ENCODE data around the gene SIRPA. TPM values are rescaled to one million over a fixed set of nuclear protein-coding genes. Genes with fewer than 3 reads are reported as not detected.

Gene SIRPA
- total RNA-seq, 1 donor from 2014 or later, result 35.5 TPM

DNA sequence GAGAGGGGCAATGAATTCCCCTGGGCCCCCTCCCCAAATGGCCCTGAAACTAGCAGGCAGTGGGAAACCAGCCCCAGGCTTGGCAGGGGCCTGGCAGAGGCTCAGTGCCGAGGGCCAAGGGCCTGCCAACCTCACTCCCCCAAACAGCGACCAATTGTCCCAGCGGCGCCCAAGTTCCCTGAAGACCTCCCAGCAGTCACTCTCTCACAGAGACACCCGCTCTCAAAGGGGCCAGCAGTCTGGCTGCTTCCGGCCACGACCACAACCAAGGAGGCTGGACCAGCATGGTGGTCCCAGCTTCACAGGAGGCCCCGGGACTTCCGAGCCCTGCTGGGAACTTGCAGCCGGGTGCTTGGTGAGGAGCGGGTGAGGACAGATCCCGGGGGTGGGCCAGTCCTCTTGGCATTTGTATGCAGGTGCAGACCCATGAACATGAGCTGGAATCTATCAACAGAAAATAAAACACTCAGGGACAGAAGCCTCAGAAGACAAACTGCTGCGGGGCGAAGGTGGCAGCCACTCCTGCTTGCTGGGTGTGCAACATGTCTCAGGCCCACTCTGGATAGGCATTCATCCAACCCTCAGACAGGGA lies 17.5 kb upstream of the SIRPA start:
- Histone ChIP-seq H3K4me2 (ENCODE audit: low read length) (no peak overlapping the region), H4K20me1 (ENCODE audit: insufficient read depth, low read length) (no peaks in the 10 kb centered on the region), H3K9me3 (ENCODE audit: insufficient read depth, low read depth, low read length) (no peaks in the 10 kb centered on the region), H3K9ac (ENCODE audit: low read length) (no peak overlapping the region), H3K4me1 (ENCODE audit: insufficient read depth, low read length) (no peaks in the 10 kb centered on the region), H3K27ac (ENCODE audit: low read depth, low read length) (no peak overlapping the region), H2AFZ (ENCODE audit: low read depth, low read length) (no peak overlapping the region), H3K36me3 (ENCODE audit: insufficient read depth, low read length) (no peaks in the 10 kb centered on the region), H3K79me2 (ENCODE audit: insufficient read depth, low read length) (no peaks in the 10 kb centered on the region), H3K27me3 (ENCODE audit: insufficient read depth, low read length) (peaks cover 5% of the 10 kb centered on the region), H3K4me3 (ENCODE audit: insufficient read depth, low read depth, low read length) (no peak overlapping the region)
- Mint-ChIP-seq H3K36me3 (ENCODE audit: low read depth, unreplicated experiment) (peaks cover 2% of the 10 kb centered on the region), H3K27me3 (ENCODE audit: low read depth, unreplicated experiment) (peaks cover 16% of the 10 kb centered on the region), H3K4me1 (ENCODE audit: low read depth, unreplicated experiment) (peaks cover 6% of the 10 kb centered on the region), H3K9me3 (ENCODE audit: unreplicated experiment) (peaks cover 3% of the 10 kb centered on the region), H3K4me3 (ENCODE audit: unreplicated experiment) (no peak overlapping the region), H3K27ac (ENCODE audit: unreplicated experiment) (no peak overlapping the region)
- DNase-seq (ENCODE audit: low read depth) (no peak), FAIRE-seq (no peak)
- TF ChIP-seq, protein P1, sequence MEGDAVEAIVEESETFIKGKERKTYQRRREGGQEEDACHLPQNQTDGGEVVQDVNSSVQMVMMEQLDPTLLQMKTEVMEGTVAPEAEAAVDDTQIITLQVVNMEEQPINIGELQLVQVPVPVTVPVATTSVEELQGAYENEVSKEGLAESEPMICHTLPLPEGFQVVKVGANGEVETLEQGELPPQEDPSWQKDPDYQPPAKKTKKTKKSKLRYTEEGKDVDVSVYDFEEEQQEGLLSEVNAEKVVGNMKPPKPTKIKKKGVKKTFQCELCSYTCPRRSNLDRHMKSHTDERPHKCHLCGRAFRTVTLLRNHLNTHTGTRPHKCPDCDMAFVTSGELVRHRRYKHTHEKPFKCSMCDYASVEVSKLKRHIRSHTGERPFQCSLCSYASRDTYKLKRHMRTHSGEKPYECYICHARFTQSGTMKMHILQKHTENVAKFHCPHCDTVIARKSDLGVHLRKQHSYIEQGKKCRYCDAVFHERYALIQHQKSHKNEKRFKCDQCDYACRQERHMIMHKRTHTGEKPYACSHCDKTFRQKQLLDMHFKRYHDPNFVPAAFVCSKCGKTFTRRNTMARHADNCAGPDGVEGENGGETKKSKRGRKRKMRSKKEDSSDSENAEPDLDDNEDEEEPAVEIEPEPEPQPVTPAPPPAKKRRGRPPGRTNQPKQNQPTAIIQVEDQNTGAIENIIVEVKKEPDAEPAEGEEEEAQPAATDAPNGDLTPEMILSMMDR (IDR thresholded peaks at IDR 0.05; ENCODE audit: insufficient read depth, low read depth, low read length), result no peak
- TF ChIP-seq EZH2 (IDR thresholded peaks at IDR 0.05; ENCODE audit: insufficient read depth, low read length), result no peak

DNA sequence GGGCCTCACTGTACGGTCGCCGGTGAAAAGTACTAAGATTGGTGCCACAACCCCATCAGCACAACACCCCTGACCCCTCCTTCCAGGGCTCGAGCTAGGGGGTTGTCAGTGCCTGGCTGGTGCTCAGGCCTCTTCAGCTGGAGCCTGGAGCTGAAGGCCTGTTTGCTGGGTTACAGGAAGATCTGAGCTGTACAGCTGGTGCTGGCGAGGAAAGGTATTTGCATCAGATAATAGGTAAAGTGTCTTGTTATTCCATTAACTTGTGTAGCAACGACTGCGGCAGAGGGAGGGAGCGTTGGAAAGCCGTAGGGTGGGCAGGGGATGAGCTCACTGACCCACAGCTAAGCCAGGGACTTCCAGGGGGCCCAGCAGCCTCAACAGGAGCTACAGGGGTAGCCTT lies 15.8 kb upstream of the SIRPA start:
- no peak overlapping the region for H3K4me2 ChIP-seq (ENCODE audit: low read length)
- H3K4me3 Mint-ChIP-seq (ENCODE audit: unreplicated experiment), result no peak overlapping the region

DNA sequence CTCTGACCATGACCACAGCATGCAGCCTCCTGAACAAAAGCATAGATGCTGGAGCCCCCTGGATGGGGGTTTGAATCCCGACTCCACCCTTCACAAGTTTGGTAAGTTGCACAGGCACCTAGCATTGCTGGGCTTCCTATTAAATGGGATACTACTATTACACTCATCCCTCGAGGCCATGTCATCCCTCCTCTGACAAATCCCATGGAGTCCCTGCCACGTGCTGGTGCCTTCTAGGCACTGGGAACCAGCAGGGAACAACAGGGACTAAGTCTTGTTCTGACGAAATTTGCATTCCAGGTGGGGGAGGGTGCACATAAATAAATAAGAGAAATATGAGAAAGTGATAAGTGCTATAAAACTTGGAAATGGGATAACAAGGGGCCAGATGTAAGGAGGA lies 15.3 kb upstream of the SIRPA start:
- Histone ChIP-seq H3K79me2 (ENCODE audit: insufficient read depth, low read length) (no peaks in the 10 kb centered on the region), H3K36me3 (ENCODE audit: insufficient read depth, low read length) (no peaks in the 10 kb centered on the region), H2AFZ (ENCODE audit: low read depth, low read length) (no peak overlapping the region), H3K9ac (ENCODE audit: low read length) (no peak overlapping the region), H4K20me1 (ENCODE audit: insufficient read depth, low read length) (no peaks in the 10 kb centered on the region), H3K4me1 (ENCODE audit: insufficient read depth, low read length) (no peaks in the 10 kb centered on the region), H3K4me3 (ENCODE audit: insufficient read depth, low read depth, low read length) (no peak overlapping the region), H3K27ac (ENCODE audit: low read depth, low read length) (no peak overlapping the region), H3K27me3 (ENCODE audit: insufficient read depth, low read length) (peaks cover 19% of the 10 kb centered on the region), H3K4me2 (ENCODE audit: low read length) (no peak overlapping the region), H3K9me3 (ENCODE audit: insufficient read depth, low read depth, low read length) (no peaks in the 10 kb centered on the region)
- TF ChIP-seq, protein P1 (IDR thresholded peaks at IDR 0.05; ENCODE audit: insufficient read depth, low read depth, low read length), result no peak
- TF ChIP-seq EZH2 (IDR thresholded peaks at IDR 0.05; ENCODE audit: insufficient read depth, low read length), result no peak
- H3K9me3 Mint-ChIP-seq (ENCODE audit: unreplicated experiment), result peaks cover 1% of the 10 kb centered on the region
- H3K27me3 Mint-ChIP-seq (ENCODE audit: low read depth, unreplicated experiment), result peaks cover 18% of the 10 kb centered on the region
- H3K27ac Mint-ChIP-seq (ENCODE audit: unreplicated experiment), result no peak overlapping the region
- DNase-seq (ENCODE audit: low read depth) (no peak), FAIRE-seq (no peak)
- no peak overlapping the region for H3K4me3 Mint-ChIP-seq (ENCODE audit: unreplicated experiment)
- peaks cover 9% of the 10 kb centered on the region for H3K4me1 Mint-ChIP-seq (ENCODE audit: low read depth, unreplicated experiment)
- no peaks in the 10 kb centered on the region for H3K36me3 Mint-ChIP-seq (ENCODE audit: low read depth, unreplicated experiment)

More for the DNA sequence above, 15.8 kb upstream of the SIRPA start:
- peaks cover 1% of the 10 kb centered on the region for H3K9me3 Mint-ChIP-seq (ENCODE audit: unreplicated experiment)
- no peak overlapping the region for H3K27ac Mint-ChIP-seq (ENCODE audit: unreplicated experiment)
- Histone ChIP-seq H3K9me3 (ENCODE audit: insufficient read depth, low read depth, low read length) (no peaks in the 10 kb centered on the region), H3K36me3 (ENCODE audit: insufficient read depth, low read length) (no peaks in the 10 kb centered on the region), H3K9ac (ENCODE audit: low read length) (no peak overlapping the region), H3K4me3 (ENCODE audit: insufficient read depth, low read depth, low read length) (no peak overlapping the region), H2AFZ (ENCODE audit: low read depth, low read length) (no peak overlapping the region), H3K27me3 (ENCODE audit: insufficient read depth, low read length) (peaks cover 14% of the 10 kb centered on the region), H4K20me1 (ENCODE audit: insufficient read depth, low read length) (no peaks in the 10 kb centered on the region), H3K79me2 (ENCODE audit: insufficient read depth, low read length) (no peaks in the 10 kb centered on the region), H3K27ac (ENCODE audit: low read depth, low read length) (no peak overlapping the region), H3K4me1 (ENCODE audit: insufficient read depth, low read length) (no peaks in the 10 kb centered on the region)
- peaks cover 12% of the 10 kb centered on the region for H3K4me1 Mint-ChIP-seq (ENCODE audit: low read depth, unreplicated experiment)
- DNase-seq (ENCODE audit: low read depth), result no peak
- no peak for FAIRE-seq
- H3K27me3 Mint-ChIP-seq (ENCODE audit: low read depth, unreplicated experiment), result peaks cover 18% of the 10 kb centered on the region
- no peaks in the 10 kb centered on the region for H3K36me3 Mint-ChIP-seq (ENCODE audit: low read depth, unreplicated experiment)
- TF ChIP-seq EZH2 (IDR thresholded peaks at IDR 0.05; ENCODE audit: insufficient read depth, low read length), result no peak
- TF ChIP-seq, protein P1 (IDR thresholded peaks at IDR 0.05; ENCODE audit: insufficient read depth, low read depth, low read length), result no peak
